GM12878 (cell line): ENCODE results near the gene RNF32. TPM values are rescaled to one million over a fixed set of nuclear protein-coding genes. Genes with fewer than 3 reads are reported as not detected.

Experiments
- ATAC-seq: fragments of 200-7000 bp; cut with Tn5 transposase; 3 replicates; pipeline ENCODE4 v1.9.1; 2020; ENCODE audit warnings: mild to moderate bottlenecking, moderate library complexity
- BruUV-seq: library from RNA; stranded (reverse); fragments of 400-500 nt; replicated peaks from 2 replicates; lab custom pipeline; 2021; lab: Mats Ljungman, UMichigan
- CTCF ChIA-PET: fragments of 300-600 bp; sonication (Branson Sonifier 250); formaldehyde crosslinking; extraction: SDS; loops from one replicate; lab custom pipeline; 2021; ENCODE audit warnings: inconsistent platforms; lab: Yijun Ruan, JAX
- POLR2A ChIA-PET: fragments of 350-600 bp; formaldehyde crosslinking; extraction: SDS; loops from one replicate; lab custom pipeline; 2021; ENCODE audit warnings: inconsistent platforms; lab: Charles Lee
- RAD21 ChIA-PET: fragments of 300-600 bp; sonication (Branson Sonifier 250); formaldehyde crosslinking; loops from one replicate; lab custom pipeline; 2023; ENCODE audit warnings: antibody characterized with exemption; ENCODE audit not compliant: unreplicated experiment; lab: Charles Lee
- SMC1A ChIA-PET: fragments of 300-600 bp; sonication (Branson Sonifier 250); formaldehyde crosslinking; loops from one replicate; lab custom pipeline; 2023; ENCODE audit not compliant: unreplicated experiment, uncharacterized antibody; lab: Charles Lee
- DNase-seq: peaks from one replicate; pipeline ENCODE4 v3.0.0-alpha.2; 2011; ENCODE audit warnings: low read depth, low spot score
- FAIRE-seq: peaks from 3 replicates; lab custom pipeline; 2011; peaks lifted over from hg19 to GRCh38; lab: Jason Lieb, UNC
- H2AFZ ChIP-seq: 2 replicates; pipeline ENCODE4 v1.6.0; 2011; ENCODE audit warnings: low read depth, low read length, control low read depth; ENCODE audit not compliant: control insufficient read depth
- H3K27ac ChIP-seq: 2 replicates; pipeline ENCODE4 v1.5.1; 2011; ENCODE audit warnings: control low read depth; ENCODE audit not compliant: control insufficient read depth, insufficient read depth
- H3K27me3 ChIP-seq, 2 experiments: replicated peaks in 1 of 2; 2 replicates each; pipeline versions ENCODE4 v1.6.0 to v1.6.1; 2011; ENCODE audit warnings: low read length in 1 of 2; ENCODE audit not compliant: control insufficient read depth in 2 of 2, insufficient read depth in 2 of 2
- H3K36me3 ChIP-seq, 2 experiments: 2 replicates each; pipeline ENCODE4 v1.5.1; 2011; ENCODE audit warnings: low read length in 1 of 2; ENCODE audit not compliant: control insufficient read depth in 2 of 2, insufficient read depth in 2 of 2
- H3K4me1 ChIP-seq: 2 replicates; pipeline ENCODE4 v1.6.1; 2011; ENCODE audit warnings: mild to moderate bottlenecking, low read length, moderate library complexity, mixed read lengths; ENCODE audit not compliant: control insufficient read depth, insufficient read depth
- H3K4me2 ChIP-seq: 2 replicates; pipeline ENCODE4 v1.6.0; 2011; ENCODE audit warnings: control low read depth; ENCODE audit not compliant: control insufficient read depth, insufficient read depth
- H3K4me3 ChIP-seq: fragments of 200-600 bp; sonication (generic); 2 replicates; pipeline ENCODE4 v1.5.1; 2016
- H3K79me2 ChIP-seq: 2 replicates; pipeline ENCODE4 v1.6.0; 2011; ENCODE audit warnings: low read length; ENCODE audit not compliant: control insufficient read depth, insufficient read depth
- H3K9ac ChIP-seq: 2 replicates; pipeline ENCODE4 v1.8.0; 2011; ENCODE audit warnings: low read length, control low read depth, mixed read lengths; ENCODE audit not compliant: control insufficient read depth, insufficient read depth
- H3K9me3 ChIP-seq: replicated peaks from 3 replicates; pipeline ENCODE4 v1.5.1; 2011; ENCODE audit warnings: mild to moderate bottlenecking, low read length; ENCODE audit not compliant: control insufficient read depth, insufficient read depth
- H4K20me1 ChIP-seq: 2 replicates; pipeline ENCODE4 v1.6.0; 2011; ENCODE audit not compliant: control insufficient read depth, insufficient read depth
- CHD2 ChIP-seq: IDR thresholded peaks from 2 replicates; pipeline ENCODE4 v1.6.1; 2011; ENCODE audit warnings: low read depth, low read length, improper control_type of control experiment, borderline replicate concordance
- CTCF ChIP-seq, 3 experiments: IDR thresholded peaks in 2 of 3; conservative IDR thresholded peaks in 1 of 3; 2 replicates each; pipeline ENCODE4 v1.5.1; 2011; ENCODE audit warnings: low read depth in 3 of 3, low read length in 3 of 3, mild to moderate bottlenecking in 3 of 3, control low read depth in 2 of 3, moderate library complexity in 2 of 3, inconsistent platforms in 1 of 3, mixed read lengths in 1 of 3; ENCODE audit not compliant: control insufficient read depth in 2 of 3, insufficient read depth in 1 of 3; ENCODE audit errors: extremely low read depth in 1 of 3
- ETV6 ChIP-seq, 2 experiments: fragments of 450-650 bp in 1 of 2; IDR thresholded peaks in 1 of 2; conservative IDR thresholded peaks in 1 of 2; 2 replicates each; pipeline ENCODE4 v1.6.1; 2014; ENCODE audit warnings: antibody characterized with exemption in 1 of 2, borderline replicate concordance in 1 of 2, low read depth in 1 of 2, mild to moderate bottlenecking in 1 of 2, moderate library complexity in 1 of 2
- GATAD2B ChIP-seq: fragments of 450-650 bp; conservative IDR thresholded peaks from 2 replicates; pipeline ENCODE4 v1.6.1; 2017; ENCODE audit warnings: low read depth, mild to moderate bottlenecking, moderate library complexity
- HDAC6 ChIP-seq: fragments of 200-600 bp; sonication (generic); IDR thresholded peaks from one replicate; pipeline ENCODE4 v1.8.0; 2017; ENCODE audit warnings: antibody characterized with exemption; ENCODE audit not compliant: unreplicated experiment
- MAX ChIP-seq: IDR thresholded peaks from 2 replicates; pipeline ENCODE4 v1.6.1; 2012; ENCODE audit warnings: low read depth, low read length, improper control_type of control experiment
- MYB ChIP-seq: fragments of 150-350 bp; IDR thresholded peaks from 2 replicates; pipeline ENCODE4 v1.6.1; 2014; ENCODE audit warnings: mild to moderate bottlenecking, low read depth, low read length, borderline replicate concordance
- NFXL1 ChIP-seq: fragments of 450-650 bp; IDR thresholded peaks from 2 replicates; pipeline ENCODE4 v1.6.1; 2017; ENCODE audit warnings: antibody characterized with exemption, mild to moderate bottlenecking, borderline replicate concordance
- SIX5 ChIP-seq: IDR thresholded peaks from 2 replicates; pipeline ENCODE4 v1.6.1; 2011; ENCODE audit warnings: mild to moderate bottlenecking, low read depth, low read length, moderate library complexity; ENCODE audit not compliant: severe bottlenecking
- WGBS: methylation state at CpG from one replicate; pipeline ENCODE4 v1.1.6; 2016; ENCODE audit warnings: low lambda C conversion rate; ENCODE audit not compliant: insufficient replicate concordance, insufficient coverage; ENCODE audit errors: missing lambda C conversion rate; 5-methylcytosine and 5-hydroxymethylcytosine counted together
- in situ Hi-C: fragments of 300-500 bp; cut with MboI; formaldehyde crosslinking; loops from 9 replicates; pipeline ENCODE4 v1.14.3; 2018; ENCODE audit warnings: mixed read lengths
- intact Hi-C: fragments of 100-400 bp; cut with micrococcal nuclease; formaldehyde crosslinking; loops from one replicate; pipeline ENCODE4 v1.14.2; 2022; ENCODE audit not compliant: unreplicated experiment
- polyA plus RNA-seq, 11 experiments: library from polyadenylated mRNA; depleted of rRNA in 4 of 11; unstranded in 6 of 11; stranded (reverse) in 5 of 11; fragments of >200 nt; fragmentation: Nextera tagmentation in 4 of 11; fragmentation: Illumina TruSeq in 1 of 11; extraction: Ambion mirVana in 4 of 11; extraction: Trizol in 1 of 11; gene quantifications; 1 replicate in 1 of 11; 2 replicates in 10 of 11; pipeline versions ENCODE4 v1.2.1 to v1.2.3, GENCODE V29; 2011 to 2016; ENCODE audit warnings: inconsistent platforms in 2 of 11, missing spikeins in 2 of 11, low read depth in 1 of 11
- total RNA-seq, 4 experiments: library from RNA; depleted of rRNA in 3 of 4; stranded (reverse); fragments of >200 nt in 3 of 4; fragmentation: Illumina TruSeq in 1 of 4; extraction: Trizol in 1 of 4; gene quantifications; 2 replicates each; pipeline versions ENCODE4 v1.2.1 to v1.2.3, GENCODE V29; 2013 to 2021

RNF32 gene
- total and polyA plus RNA-seq, 10 of the 15 experiments (the other 5 are each of a cell fraction or from before 2014, with no cell fraction given), result 2.5 to 7.2 (median 3.7) TPM

GRCh38 chr7:156722043-156722826 lies 81.7 kb downstream of the RNF32 start (continued):
- no peak for TF ChIP-seq MAX
- no peak for TF ChIP-seq CTCF (IDR thresholded peaks at IDR 0.05 in 2 of 3, conservative IDR thresholded peaks at IDR 0.05 in 1 of 3; ENCODE audit: control insufficient read depth in 2 of 3, extremely low read depth in 1 of 3, insufficient read depth in 1 of 3, low read depth in 3 of 3, low read length in 3 of 3)

- Histone ChIP-seq H3K4me1 (no peaks in the 10 kb centered on the region), H3K27ac (no peak overlapping the region), H3K4me2 (no peak overlapping the region), H2AFZ (no peak overlapping the region), H3K4me3 (no peak overlapping the region), H3K27me3 (no peaks in the 10 kb centered on the region), H3K9ac (no peak overlapping the region), H4K20me1 (no peaks in the 10 kb centered on the region)
- DNase-seq (no peak), FAIRE-seq (no peak)
- RAD21 ChIA-PET, result no interaction called here
- 96% methylated on average over 5 of the region's 5 CpGs for WGBS
- POLR2A ChIA-PET, result no interaction called here
- in situ Hi-C loops (no loop called here), intact Hi-C loops (no loop called here)
- CTCF ChIA-PET, result interaction anchor here (0.7 to 1.5 kb wide), 2 partner anchors 8 to 14 kb away, joined by 3 read pairs; no protein-coding TSS in a partner anchor
- TF ChIP-seq CHD2 (no peak), HDAC6 (no peak), NFXL1 (no peak), ETV6 (conservative IDR thresholded peaks at IDR 0.05 in 1 of 2, IDR thresholded peaks at IDR 0.05 in 1 of 2; ENCODE audit: borderline replicate concordance in 1 of 2, low read depth in 1 of 2) (no peak), SIX5 (no peak), MYB (no peak), GATAD2B (no peak)
- TF ChIP-seq, all 136 proteins: peak for 0
- no TSS peak for BruUV-seq
- Histone ChIP-seq H3K36me3 (peaks cover 0 to 3% of the 10 kb centered on the region in 2 experiments; a peak in 1 of 4 replicates), H3K79me2 (no peaks in the 10 kb centered on the region), H3K9me3 (no peaks in the 10 kb centered on the region)
- SMC1A ChIA-PET, result interaction anchor here (1.0 to 1.9 kb wide), 4 partner anchors 12 to 22 kb away, joined by 3 to 8 read pairs (median 5); no protein-coding TSS in a partner anchor
- ATAC-seq, result no peak
These were observed 84.5 kb downstream of the RNF32 start for GRCh38 chr7:156725073-156725472.
